Dendritic cell treated with granulocyte-macrophage colony-stimulating factor and Interleukin-4, amounts not matched to agents 40 ng/mL and 50 ng/mL, for 4 days (primary cell): ENCODE measurements around the gene PLA2G15.

Source experiments
- H3K27ac Mint-ChIP-seq: one replicate; pipeline ENCODE4 v1.8.0; 2022; ENCODE audit warnings: mild to moderate bottlenecking, mixed read lengths
- H3K27me3 Mint-ChIP-seq: one replicate; pipeline ENCODE4 v1.8.0; 2022; ENCODE audit warnings: mild to moderate bottlenecking, mixed read lengths
- H3K36me3 Mint-ChIP-seq: one replicate; pipeline ENCODE4 v1.8.0; 2022; ENCODE audit warnings: low read depth, mixed read lengths
- H3K4me1 Mint-ChIP-seq: one replicate; pipeline ENCODE4 v1.8.0; 2022; ENCODE audit warnings: low read depth, mixed read lengths
- H3K4me3 Mint-ChIP-seq: one replicate; pipeline ENCODE4 v1.8.0; 2022; ENCODE audit warnings: mild to moderate bottlenecking, moderate library complexity, mixed read lengths
- H3K9me3 Mint-ChIP-seq: one replicate; pipeline ENCODE4 v1.8.0; 2022; ENCODE audit warnings: mixed read lengths
- intact Hi-C: fragments of 100-400 bp; cut with micrococcal nuclease; formaldehyde crosslinking; loops from one replicate; pipeline ENCODE4 v1.15.0; 2022

Gene PLA2G15

DNA sequence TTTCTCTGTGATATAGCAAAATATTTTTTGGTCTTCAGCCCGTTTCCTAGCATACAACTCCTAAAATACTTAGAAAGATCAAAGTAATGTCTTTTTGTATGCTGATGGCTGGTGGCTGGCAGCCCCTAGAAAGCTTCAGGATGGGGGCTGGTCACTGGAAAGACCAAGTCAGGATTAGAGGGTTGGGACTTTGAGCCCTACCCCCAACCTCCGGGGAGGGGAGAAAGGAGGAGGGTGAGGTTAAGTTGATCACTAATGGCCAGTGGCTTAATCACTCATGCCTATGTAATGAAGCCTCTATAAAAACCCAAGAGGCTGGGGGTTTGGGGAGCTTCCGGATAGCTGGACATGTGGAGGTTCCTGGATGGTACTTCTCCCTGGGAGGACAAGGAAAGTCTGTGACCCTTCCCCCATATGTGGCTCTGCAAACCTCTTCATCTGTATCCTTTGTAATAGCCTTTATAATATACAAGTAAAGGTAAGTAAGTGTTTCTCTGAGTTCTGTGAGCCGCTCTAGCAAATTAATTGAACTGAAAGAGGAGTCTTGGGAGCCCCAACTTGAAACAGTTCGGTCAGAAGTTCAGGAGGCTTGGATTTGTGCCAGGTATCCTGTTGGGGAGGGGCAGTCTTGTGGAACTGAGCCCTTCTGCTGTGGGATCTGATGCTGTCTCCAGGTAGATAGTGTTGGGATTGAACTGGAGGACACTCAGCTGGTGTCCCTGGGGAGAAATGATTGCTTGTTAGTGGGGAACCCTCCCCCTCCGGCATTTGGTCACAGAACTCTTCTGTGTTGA lies 22.6 kb downstream of the PLA2G15 start:
- Mint-ChIP-seq H3K27ac (no peak overlapping the region), H3K36me3 (peaks cover 60% of the 10 kb centered on the region), H3K4me1 (peaks cover 32% of the 10 kb centered on the region), H3K4me3 (no peak overlapping the region), H3K27me3 (no peaks in the 10 kb centered on the region), H3K9me3 (no peaks in the 10 kb centered on the region)
- intact Hi-C loops = loop anchor here (10.0 kb wide), 1 partner anchor 247 kb away; no protein-coding TSS in a partner anchor

DNA sequence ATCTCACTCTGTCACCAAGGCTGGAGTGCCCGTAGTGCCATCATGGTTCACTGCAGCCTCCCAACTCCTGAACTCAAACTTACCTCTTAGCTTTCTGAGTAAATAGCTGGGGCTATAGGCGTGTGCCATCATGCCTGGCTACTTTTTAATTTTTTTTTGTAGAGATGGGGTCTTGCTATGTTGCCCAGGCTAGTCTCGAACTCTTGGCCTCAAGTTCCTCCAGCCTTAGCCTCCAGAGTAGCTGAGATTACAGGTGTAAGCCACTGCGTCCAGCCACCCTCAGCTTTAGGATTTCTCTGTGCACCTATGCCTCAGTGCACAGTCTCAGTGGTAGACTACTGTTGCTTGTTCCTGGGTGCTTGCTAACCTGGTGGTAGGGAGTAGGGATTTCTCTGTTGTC lies 24.6 kb downstream of the PLA2G15 start:
- H3K27ac Mint-ChIP-seq = no peak overlapping the region
- peaks cover 69% of the 10 kb centered on the region for H3K36me3 Mint-ChIP-seq
- no peak overlapping the region for H3K4me3 Mint-ChIP-seq
- intact Hi-C loops = loop anchor here (10.0 kb wide), 1 partner anchor 245 kb away; no protein-coding TSS in a partner anchor
- peaks cover 23% of the 10 kb centered on the region for H3K4me1 Mint-ChIP-seq
- H3K9me3 Mint-ChIP-seq = no peaks in the 10 kb centered on the region
- no peaks in the 10 kb centered on the region for H3K27me3 Mint-ChIP-seq

DNA sequence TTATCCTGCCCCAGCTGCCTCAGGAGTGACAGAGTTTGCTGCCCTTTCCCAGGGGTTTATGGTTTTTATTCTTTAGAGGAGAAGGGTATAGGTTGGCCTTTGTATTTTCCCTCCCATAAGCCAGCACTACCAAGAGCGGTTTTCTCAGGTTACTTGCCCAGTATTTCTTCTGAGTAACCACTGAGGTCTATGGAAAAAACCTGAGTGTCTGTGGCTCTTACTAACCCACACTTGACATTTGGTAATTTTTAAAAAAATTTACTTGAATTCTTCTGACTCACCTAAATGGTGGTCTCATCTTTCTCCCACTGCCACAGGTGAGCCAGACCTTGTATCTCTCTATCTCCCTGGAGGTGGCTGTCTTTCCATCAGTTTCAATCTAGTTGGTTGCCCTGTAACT lies 25.2 kb downstream of the PLA2G15 start:
- Mint-ChIP-seq H3K27me3 (no peaks in the 10 kb centered on the region), H3K9me3 (no peaks in the 10 kb centered on the region), H3K27ac (no peak overlapping the region), H3K4me3 (no peak overlapping the region), H3K4me1 (peaks cover 17% of the 10 kb centered on the region), H3K36me3 (peaks cover 72% of the 10 kb centered on the region)
- intact Hi-C loops = no loop called here

DNA sequence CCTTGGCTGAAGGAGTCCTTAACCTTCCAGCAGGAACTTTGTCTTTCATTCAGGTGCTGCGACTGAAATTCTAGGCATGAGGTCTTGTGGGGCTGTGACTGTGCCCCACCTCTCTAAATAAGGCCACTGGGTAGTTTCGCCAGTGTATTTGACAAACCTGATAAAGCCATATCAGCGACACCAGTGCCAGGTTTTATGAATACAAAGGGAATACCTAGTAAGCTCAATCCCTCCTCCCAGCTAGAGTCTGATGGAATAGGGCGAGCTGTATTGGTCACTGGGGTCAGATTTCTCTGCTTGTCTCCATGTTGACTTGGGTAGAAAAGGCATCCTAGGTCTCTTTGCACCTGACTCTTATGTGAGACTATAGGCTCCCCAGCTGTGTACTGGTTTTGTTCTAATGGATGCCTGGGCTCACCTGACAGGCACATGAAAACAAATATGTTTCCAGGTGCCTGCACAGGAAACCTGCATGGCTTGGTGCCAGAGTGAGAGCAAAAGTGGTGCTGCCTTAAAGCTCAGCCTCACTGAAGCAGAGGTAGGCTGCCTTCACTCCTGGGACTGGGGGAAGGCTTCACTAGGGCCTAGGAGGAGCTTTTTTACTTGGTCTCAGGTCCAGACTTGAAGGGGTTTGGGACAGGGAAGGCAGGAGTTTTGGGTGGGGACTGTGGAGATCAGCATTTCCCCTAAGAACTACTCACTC lies 27.5 kb downstream of the PLA2G15 start:
- H3K4me1 Mint-ChIP-seq = peaks cover 8% of the 10 kb centered on the region

GRCh38 chr16:68273459-68273858 lies 28.3 kb downstream of the PLA2G15 start:
- H3K4me3 Mint-ChIP-seq = no peak overlapping the region
- H3K27ac Mint-ChIP-seq = no peak overlapping the region
- H3K9me3 Mint-ChIP-seq = no peaks in the 10 kb centered on the region
- H3K36me3 Mint-ChIP-seq = peaks cover 75% of the 10 kb centered on the region
- H3K4me1 Mint-ChIP-seq = peaks cover 6% of the 10 kb centered on the region
- intact Hi-C loops = no loop called here
- H3K27me3 Mint-ChIP-seq = no peaks in the 10 kb centered on the region

More for the DNA sequence above, 27.5 kb downstream of the PLA2G15 start:
- Mint-ChIP-seq H3K4me3 (no peak overlapping the region), H3K27me3 (no peaks in the 10 kb centered on the region), H3K27ac (no peak overlapping the region), H3K36me3 (peaks cover 82% of the 10 kb centered on the region), H3K9me3 (no peaks in the 10 kb centered on the region)
- intact Hi-C loops = no loop called here

- intact Hi-C loops = no loop called here
- H3K4me1 Mint-ChIP-seq = peaks cover 6% of the 10 kb centered on the region
These were observed 28.7 kb downstream of the PLA2G15 start for GRCh38 chr16:68273896-68274295.

GRCh38 chr16:68274441-68274840 lies 29.3 kb downstream of the PLA2G15 start:
- H3K4me1 Mint-ChIP-seq = peaks cover 6% of the 10 kb centered on the region
- no peak overlapping the region for H3K4me3 Mint-ChIP-seq
- no peak overlapping the region for H3K27ac Mint-ChIP-seq
- H3K9me3 Mint-ChIP-seq = no peaks in the 10 kb centered on the region
- peaks cover 68% of the 10 kb centered on the region for H3K36me3 Mint-ChIP-seq
- no peaks in the 10 kb centered on the region for H3K27me3 Mint-ChIP-seq
- intact Hi-C loops = no loop called here

More at GRCh38 chr16:68273896-68274295, 28.7 kb downstream of the PLA2G15 start:
- Mint-ChIP-seq H3K9me3 (no peaks in the 10 kb centered on the region), H3K27ac (no peak overlapping the region), H3K27me3 (no peaks in the 10 kb centered on the region), H3K4me3 (no peak overlapping the region), H3K36me3 (peaks cover 73% of the 10 kb centered on the region)

DNA sequence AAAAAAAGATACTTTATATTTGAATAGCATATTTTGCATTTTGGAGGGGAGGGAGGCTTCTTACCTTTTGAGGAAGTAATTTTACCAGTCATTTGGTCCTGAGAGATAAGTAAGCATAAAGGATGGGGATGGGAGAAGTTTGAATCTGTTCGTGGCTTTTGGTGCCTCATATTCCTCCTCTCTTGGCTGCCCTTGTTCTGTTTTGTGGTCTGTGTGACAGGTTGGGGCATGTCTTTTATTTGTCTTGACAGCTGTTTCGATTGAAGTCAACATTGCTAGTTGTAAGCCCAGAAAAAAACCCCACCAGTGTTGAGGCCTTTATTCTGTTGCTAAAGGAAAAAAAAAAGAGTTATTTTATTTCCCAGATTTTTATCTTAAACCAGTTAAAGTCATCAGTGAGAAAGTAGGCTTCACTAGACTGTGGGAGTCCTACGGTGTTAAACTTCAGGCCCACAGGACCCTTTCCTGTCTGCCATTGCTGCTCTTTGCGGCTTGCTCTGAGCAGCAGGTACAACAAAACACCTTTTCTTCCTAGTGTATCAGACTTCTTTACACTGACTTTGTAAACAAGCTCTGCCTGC lies 30.5 kb downstream of the PLA2G15 start:
- Mint-ChIP-seq H3K27me3 (no peaks in the 10 kb centered on the region), H3K4me3 (no peak overlapping the region), H3K4me1 (peaks cover 13% of the 10 kb centered on the region), H3K36me3 (peaks cover 69% of the 10 kb centered on the region), H3K27ac (no peak overlapping the region), H3K9me3 (no peaks in the 10 kb centered on the region)
- intact Hi-C loops = no loop called here

DNA sequence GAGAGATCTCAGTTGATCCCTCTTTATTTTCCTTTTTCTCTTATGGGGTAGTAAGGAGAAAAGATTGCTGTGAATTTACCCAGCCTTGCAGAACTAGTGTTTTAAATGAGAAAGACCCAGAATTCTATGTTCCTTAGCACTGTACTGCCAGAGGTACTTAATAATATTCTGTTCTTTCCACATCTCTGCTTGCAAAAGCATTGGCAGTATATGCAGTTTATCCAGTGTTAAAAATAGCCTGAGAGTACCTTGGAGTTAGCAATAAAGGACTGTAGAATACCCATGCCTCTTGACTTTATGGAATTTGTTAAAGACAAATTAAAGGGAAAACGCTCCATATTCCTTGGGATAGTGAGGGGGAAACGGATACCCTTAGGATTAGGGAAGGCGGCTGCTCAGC lies 31.1 kb downstream of the PLA2G15 start:
- Mint-ChIP-seq H3K4me1 (peaks cover 18% of the 10 kb centered on the region), H3K36me3 (peaks cover 70% of the 10 kb centered on the region), H3K27ac (no peak overlapping the region), H3K4me3 (no peak overlapping the region), H3K9me3 (no peaks in the 10 kb centered on the region), H3K27me3 (no peaks in the 10 kb centered on the region)
- intact Hi-C loops = no loop called here

GRCh38 chr16:68279726-68280558 lies 34.8 kb downstream of the PLA2G15 start:
- Mint-ChIP-seq H3K27ac (peak overlapping the region; percentile 67), H3K4me1 (peaks cover 49% of the 10 kb centered on the region), H3K27me3 (no peaks in the 10 kb centered on the region), H3K4me3 (no peak overlapping the region), H3K36me3 (peaks cover 68% of the 10 kb centered on the region), H3K9me3 (no peaks in the 10 kb centered on the region)
- intact Hi-C loops = no loop called here

GRCh38 chr16:68281368-68282063 lies 36.3 kb downstream of the PLA2G15 start:
- intact Hi-C loops = no loop called here
- Mint-ChIP-seq H3K4me1 (peaks cover 65% of the 10 kb centered on the region), H3K9me3 (no peaks in the 10 kb centered on the region), H3K4me3 (no peak overlapping the region), H3K27ac (peak overlapping the region; percentile 64), H3K36me3 (peaks cover 56% of the 10 kb centered on the region), H3K27me3 (no peaks in the 10 kb centered on the region)

DNA sequence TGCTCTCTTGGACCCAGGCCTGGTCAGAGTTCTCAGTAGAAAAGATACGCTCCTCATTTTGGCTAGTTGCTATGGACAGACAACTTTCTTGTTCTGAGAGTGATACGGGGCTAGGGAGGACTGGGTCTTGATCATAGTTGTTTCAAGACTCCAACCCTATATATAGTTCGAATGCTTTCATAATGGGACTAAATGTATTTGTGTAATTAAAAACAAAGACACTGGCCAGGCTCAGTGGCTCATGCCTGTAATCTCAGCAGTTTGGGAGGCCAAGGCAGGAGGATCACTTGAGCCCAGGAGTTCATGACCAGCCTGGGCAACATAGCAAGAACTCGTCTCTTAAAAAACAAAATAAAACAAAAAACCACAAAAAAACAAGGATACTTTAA lies 36.9 kb downstream of the PLA2G15 start:
- intact Hi-C loops = no loop called here
- H3K36me3 Mint-ChIP-seq = peaks cover 55% of the 10 kb centered on the region
- no peaks in the 10 kb centered on the region for H3K9me3 Mint-ChIP-seq
- no peaks in the 10 kb centered on the region for H3K27me3 Mint-ChIP-seq
- peaks cover 70% of the 10 kb centered on the region for H3K4me1 Mint-ChIP-seq
- H3K27ac Mint-ChIP-seq = peak overlapping the region; percentile 64
- H3K4me3 Mint-ChIP-seq = no peak overlapping the region

DNA sequence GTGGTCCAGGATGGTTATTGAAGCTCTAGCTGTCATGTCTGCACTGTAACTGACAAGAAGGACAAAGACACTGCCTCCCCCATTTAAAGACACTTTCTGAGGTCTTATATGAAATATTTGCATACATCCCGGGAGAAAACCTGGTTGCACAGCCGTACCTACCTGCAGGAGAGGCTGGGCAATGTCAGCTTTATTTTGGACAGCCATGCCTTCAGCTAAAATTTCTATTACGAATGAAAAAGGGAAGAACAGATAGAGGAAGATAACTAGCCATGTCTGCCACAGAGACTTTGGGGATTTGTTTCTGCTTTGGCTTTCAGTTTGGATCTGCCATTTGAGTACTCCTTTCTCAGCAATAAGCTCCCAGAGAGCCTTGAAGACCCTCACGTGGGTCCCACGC lies 38.2 kb downstream of the PLA2G15 start:
- no peaks in the 10 kb centered on the region for H3K9me3 Mint-ChIP-seq
- intact Hi-C loops = no loop called here
- H3K4me3 Mint-ChIP-seq = peak overlapping the region; percentile 57
- peaks cover 67% of the 10 kb centered on the region for H3K36me3 Mint-ChIP-seq
- H3K4me1 Mint-ChIP-seq = peaks cover 82% of the 10 kb centered on the region
- H3K27me3 Mint-ChIP-seq = no peaks in the 10 kb centered on the region
- H3K27ac Mint-ChIP-seq = peak overlapping the region; percentile 89
